Gastroesophageal sphincter (tissue), 3 donors: ENCODE data around the gene COL1A2.

ENCODE experiments used
- CTCF ChIP-seq, 4 experiments: fragments of 200-600 bp in 2 of 4; fragments of 450-650 bp in 2 of 4; sonication (generic) in 1 of 4; IDR thresholded peaks; one replicate each; pipeline ENCODE4 v1.5.1; 2017 to 2019; ENCODE audit warnings: antibody characterized with exemption in 4 of 4, mild to moderate bottlenecking in 2 of 4, moderate library complexity in 2 of 4
- EP300 ChIP-seq: sonication (generic); formaldehyde crosslinking; IDR thresholded peaks from one replicate; pipeline ENCODE4 v1.6.1; 2017; ENCODE audit warnings: antibody characterized with exemption, mild to moderate bottlenecking
- POLR2A ChIP-seq, 2 donors: fragments of 450-650 bp; IDR thresholded peaks; one replicate each; pipeline ENCODE4 v1.6.1; 2017; ENCODE audit warnings: antibody characterized with exemption in 2 of 2, mild to moderate bottlenecking in 2 of 2, moderate library complexity in 1 of 2
- POLR2AphosphoS5 ChIP-seq: sonication (generic); formaldehyde crosslinking; IDR thresholded peaks from one replicate; pipeline ENCODE4 v1.6.1; 2017; ENCODE audit warnings: antibody characterized with exemption

- TF ChIP-seq CTCF (IDR thresholded peaks at IDR 0.05) (no peak), POLR2AphosphoS5 (no peak), POLR2A (IDR thresholded peaks at IDR 0.05) (no peak), EP300 (no peak)
Observed at GRCh38 chr7:94382132-94382531, 12.6 kb upstream of the COL1A2 start.
